HG03159 (cell line): ENCODE results near the gene PCMTD2.
"Not testable (repeated sequence)": the region's sequence is repeated elsewhere in the genome, so short reads cannot be mapped to it uniquely, and the experiment has no call there.

Experiments used
- ATAC-seq: cut with Tn5 transposase; IDR thresholded peaks from one replicate; pipeline ENCODE4 v1.9.1; 2021; ENCODE audit warnings: mild to moderate bottlenecking, moderate library complexity; ENCODE audit not compliant: unreplicated experiment

Gene PCMTD2

DNA sequence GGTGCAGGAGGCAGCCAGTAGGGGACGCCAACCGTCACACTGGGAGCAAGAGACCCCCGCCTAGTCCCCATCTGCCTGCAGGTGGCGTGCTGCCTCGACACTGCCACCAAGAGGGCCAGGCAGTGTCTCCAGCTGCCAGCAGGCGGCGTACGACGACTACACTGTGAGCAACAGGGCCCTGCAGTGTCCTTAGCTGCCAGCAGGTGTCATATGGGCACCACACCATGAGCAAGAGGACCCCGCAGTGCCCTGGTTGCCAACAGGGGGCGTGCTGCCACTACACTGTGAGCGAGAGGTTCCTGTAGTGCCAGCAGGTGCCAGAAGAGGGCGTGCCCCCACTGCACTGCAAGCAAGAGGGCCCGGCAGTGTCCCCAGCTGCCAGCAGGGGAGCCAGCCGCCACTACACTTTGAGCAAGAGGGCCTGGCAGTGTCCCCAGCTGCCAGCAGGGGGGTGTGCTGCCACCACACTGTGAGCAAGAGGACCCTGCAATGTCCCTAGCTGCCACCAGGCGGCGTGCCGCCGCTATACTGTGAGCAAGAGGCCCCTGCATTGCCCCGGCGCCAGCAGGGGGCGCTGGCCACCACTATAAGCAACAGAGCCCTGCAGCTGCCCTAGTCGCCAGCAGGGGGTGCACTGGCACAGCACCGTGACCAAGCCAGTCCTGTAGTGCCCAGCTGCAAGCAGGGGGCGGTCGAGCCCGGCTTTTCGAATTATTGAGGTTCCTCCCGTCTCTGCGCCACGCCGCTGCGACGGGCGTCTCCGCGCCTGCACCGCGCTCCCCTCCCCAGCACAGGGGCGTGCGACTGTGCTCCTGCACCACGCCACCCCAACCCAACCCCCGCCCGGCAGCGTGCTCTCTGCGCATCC is 30.3 kb downstream of the PCMTD2 start:
- peak; percentile 86 for ATAC-seq

DNA sequence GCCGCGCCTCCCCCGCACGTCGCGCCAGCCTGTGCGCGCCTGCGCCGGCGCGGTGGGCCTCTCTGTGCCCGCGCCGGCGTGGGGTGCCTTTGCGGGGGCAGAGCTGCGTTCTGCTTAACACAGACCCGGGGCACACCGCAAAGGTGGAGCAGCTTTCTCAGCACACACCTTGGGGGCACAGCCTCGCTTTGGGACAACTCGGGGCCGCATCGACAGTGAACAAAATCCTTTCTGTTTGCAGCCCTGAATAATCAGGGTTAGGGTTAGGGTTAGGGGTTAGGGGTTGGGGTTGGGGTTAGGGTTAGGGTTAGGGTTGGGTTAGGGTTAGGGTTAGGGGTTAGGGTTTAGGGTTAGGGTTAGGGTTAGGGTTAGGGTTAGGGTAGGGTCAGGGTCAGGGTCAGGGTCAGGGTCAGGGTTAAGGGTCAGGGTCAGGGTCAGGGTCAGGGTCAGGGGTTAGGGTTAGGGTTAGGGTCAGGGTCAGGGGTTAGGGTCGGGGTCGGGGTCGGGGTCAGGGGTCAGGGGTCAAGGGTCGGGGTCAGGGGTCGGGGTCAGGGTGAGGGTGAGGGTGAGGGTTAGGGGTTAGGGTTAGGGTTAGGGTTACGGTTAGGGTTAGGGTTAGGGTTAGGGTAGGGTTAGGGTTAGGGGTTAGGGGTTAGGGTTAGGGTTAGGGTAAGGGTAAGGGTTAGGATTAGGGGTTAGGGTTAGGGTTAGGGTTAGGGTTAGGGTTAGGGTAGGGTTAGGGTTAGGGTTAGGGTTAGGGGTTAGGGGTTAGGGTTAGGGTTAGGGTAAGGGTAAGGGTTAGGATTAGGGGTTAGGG is 31.1 kb downstream of the PCMTD2 start:
- ATAC-seq, result not testable (repeated sequence)

GRCh38 chr20:64287264-64287590 is 31.7 kb downstream of the PCMTD2 start:
- not testable (repeated sequence) for ATAC-seq

- not testable (repeated sequence) for ATAC-seq
These were observed 36.6 kb downstream of the PCMTD2 start for GRCh38 chr20:64292167-64292566.

- not testable (repeated sequence) for ATAC-seq
These were observed 47.5 kb downstream of the PCMTD2 start for GRCh38 chr20:64303086-64303485.

DNA sequence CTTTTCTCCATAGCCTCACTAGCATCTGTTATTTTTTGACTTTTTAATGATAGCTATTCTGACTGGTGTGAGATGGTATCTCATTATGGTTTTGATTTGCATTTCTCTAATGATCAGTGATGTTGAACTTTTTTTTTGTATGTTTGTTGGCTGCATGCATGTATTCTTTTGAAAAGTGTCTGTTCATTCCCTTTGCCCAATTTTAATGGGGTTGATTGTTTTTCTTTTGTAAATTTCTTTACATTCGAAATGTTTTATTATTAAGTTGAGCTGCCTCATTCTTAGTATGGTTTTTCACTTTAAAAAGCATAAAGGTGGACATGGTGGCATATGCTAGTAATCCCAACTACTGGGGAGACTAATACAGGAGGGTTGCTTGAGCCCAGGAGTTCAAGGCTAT is 58.2 kb downstream of the PCMTD2 start:
- not testable (repeated sequence) for ATAC-seq

DNA sequence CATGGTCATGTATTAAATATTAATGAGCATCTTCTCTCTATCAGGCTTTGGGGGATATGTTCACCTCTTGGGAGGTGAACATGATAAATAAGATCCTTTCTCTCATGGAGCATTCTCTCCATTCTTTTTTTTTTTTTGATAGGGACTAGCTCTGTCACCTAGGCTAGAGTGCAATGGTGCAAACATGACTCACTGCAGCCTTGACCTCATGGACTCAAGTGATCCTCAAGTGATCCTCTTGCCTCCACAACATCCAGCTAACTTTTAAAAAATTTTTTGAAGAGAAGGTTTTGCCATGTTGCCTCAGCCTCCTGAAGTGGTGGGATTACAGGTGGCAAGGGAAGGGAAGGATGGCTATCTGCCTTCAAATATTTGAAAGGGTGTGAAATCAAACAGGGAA is 59.8 kb downstream of the PCMTD2 start:
- not testable (repeated sequence) for ATAC-seq

DNA sequence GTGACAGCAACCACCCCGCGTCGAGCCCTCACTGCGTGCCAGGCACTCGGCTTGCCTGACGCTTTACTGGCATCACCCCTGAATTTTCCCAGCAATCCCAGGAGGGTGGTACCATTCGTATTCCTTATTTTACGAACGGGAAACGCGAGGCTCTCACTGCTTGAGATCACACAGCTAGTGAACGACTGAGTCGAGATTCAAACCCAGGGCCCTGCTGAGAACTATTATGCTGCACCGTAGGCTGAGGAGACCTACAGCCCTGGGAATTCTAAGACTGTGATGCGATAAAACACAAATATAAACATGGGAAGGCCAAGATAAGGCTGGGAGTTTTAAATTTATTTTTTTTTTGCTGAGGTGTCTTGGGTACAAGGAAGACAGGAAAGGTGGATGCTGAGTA is 60.3 kb downstream of the PCMTD2 start:
- not testable (repeated sequence) for ATAC-seq

DNA sequence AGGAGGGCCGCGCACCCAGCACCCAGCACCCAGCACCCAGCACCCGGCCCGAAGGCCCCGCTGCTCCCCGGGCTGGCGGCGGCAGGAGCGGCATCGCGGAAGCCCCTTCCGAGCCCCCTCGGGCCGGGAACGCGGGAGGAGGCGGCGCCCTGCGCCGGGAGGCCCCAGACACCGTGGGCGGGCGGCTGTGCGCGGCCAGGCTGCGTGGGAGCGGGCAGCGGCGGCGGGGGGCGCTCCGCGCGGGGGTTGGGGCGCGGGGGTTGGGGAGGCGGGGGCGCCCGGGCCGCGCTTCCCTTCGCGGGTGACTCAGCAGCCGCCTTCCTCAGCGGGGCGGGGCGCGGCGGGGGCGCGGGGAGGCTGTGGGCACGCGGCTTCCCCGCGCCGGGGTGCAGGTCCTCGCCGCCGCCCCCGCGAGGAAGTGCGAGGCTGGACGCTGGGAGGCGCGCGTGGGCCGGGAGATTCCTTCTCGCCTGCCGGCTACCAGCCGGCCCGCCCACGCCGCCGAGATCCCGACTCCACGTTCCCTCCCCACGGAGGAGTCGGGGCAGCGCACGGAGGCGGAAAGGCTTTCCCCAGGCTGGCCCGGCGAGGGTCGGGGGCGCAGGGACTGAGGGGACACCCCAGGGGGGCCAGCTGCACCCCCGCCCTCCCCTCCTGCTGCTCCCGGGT is 61.0 kb downstream of the PCMTD2 start:
- not testable (repeated sequence) for ATAC-seq

DNA sequence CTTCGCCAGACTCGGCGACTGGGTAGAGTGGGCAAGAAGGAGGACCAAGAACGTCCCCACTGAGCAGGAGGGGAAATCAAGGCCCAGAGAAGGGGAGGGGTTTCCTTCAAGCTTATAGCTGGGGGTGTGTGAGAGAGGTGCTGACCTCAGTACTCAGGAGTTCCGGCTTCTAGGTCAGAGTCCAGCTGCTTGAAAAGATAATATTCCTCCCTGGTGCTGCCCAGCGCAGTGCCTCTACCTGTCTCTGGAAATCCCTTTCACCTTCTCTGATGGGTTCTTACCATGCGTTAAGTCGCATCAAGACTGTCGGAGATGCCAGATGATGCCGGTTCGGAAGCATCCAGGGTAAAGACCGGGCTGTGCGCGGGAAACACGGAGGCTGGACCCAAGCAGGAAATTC is 61.8 kb downstream of the PCMTD2 start:
- not testable (repeated sequence) for ATAC-seq

DNA sequence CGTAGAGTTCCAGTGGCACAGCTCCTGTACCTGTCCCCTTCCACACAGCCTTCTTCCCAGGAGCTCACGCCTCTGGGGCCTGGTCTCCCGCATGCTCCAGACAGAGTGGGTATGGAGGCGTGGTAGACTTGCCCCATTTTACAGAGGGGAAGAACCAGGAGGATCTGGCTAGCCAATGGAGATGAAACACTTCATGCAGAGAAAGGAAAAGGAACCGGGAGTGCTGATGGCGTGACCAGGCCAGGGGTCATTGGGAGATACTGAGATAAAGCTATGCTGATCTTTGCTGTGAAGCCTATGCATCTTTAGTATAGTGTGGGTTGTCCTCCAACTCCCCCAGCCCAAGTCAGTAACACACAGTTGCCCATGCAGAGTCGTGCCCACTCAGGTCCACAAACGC is 62.5 kb downstream of the PCMTD2 start:
- ATAC-seq, result not testable (repeated sequence)

DNA sequence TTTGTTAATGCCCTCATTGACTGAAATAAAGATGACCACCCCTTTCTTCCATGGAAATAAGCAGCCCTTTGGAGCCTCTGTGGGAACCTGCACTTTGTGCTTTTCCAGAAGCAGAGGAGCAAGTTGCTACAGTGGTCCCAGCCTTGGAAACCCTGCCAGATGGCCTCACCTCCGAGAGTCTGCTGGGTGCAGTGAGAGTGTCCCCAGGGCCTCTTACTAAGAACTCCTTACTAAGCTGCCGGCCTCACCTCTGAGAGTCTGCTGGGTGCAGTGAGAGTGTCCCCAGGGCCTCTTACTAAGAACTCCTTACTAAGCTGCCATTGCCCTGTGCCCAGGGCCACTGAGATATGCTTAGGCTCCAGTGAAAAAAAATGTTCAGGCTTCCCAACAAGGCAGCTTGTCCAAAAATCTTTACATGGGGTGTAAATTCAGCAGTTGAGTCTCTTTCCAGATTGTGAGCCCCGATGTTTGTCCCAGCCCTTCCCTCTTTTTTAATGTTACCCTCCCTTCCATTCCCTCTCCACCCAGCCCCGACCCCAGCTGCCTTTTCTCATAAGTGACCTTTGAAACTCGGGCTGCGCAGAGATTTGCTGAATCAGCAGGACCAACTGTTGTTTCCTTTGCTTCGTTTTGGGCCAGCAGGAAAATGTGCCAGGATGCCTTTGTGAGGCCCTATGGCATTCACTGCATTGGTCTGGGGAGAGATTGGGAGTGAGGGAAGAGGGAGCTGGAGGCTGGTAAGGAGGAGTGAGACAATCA is 66.7 kb downstream of the PCMTD2 start:
- ATAC-seq, result not testable (repeated sequence)
